Large intestine (tissue), 3 donors: ENCODE measurements around the gene IGFBP4. TPM values are rescaled to one million over a fixed set of nuclear protein-coding genes. Genes with fewer than 3 reads are reported as not detected.

ENCODE experiments used
- DNase-seq, 2 donors: peaks; one replicate each; pipeline versions ENCODE4 v3.0.0 to v3.0.0-alpha.2; 2013
- H3K27ac ChIP-seq: one replicate; pipeline ENCODE4 v1.5.1; 2013; ENCODE audit warnings: low read length
- H3K27me3 ChIP-seq: 2 replicates; pipeline ENCODE4 v1.6.1; 2013; ENCODE audit warnings: low read length; ENCODE audit not compliant: control insufficient read depth, insufficient read depth
- H3K36me3 ChIP-seq: 2 replicates; pipeline ENCODE4 v1.6.1; 2013; ENCODE audit warnings: low read length; ENCODE audit not compliant: control insufficient read depth, insufficient read depth
- H3K4me1 ChIP-seq: one replicate; pipeline ENCODE4 v1.6.1; 2013; ENCODE audit warnings: low read length; ENCODE audit not compliant: control insufficient read depth, insufficient read depth
- H3K4me3 ChIP-seq: one replicate; pipeline ENCODE4 v1.5.1; 2013; ENCODE audit warnings: low read length
- H3K9me3 ChIP-seq: one replicate; pipeline ENCODE4 v1.6.1; 2013; ENCODE audit warnings: mild to moderate bottlenecking, low read depth, low read length, moderate library complexity; ENCODE audit not compliant: control insufficient read depth
- WGBS: methylation state at CpG from one replicate; pipeline ENCODE4 v1.1.5; 2013; ENCODE audit warnings: low lambda C conversion rate; ENCODE audit not compliant: insufficient coverage; 5-methylcytosine and 5-hydroxymethylcytosine counted together
- polyA plus RNA-seq: library from polyadenylated mRNA; unstranded; fragments of 120-200 nt; gene quantifications from one replicate; pipeline ENCODE4 v1.2.1, GENCODE V29; 2013

IGFBP4 gene
- polyA plus RNA-seq, 1 donor = 111 TPM

GRCh38 chr17:40443988-40444899, 994 bp downstream of the IGFBP4 start:
- Histone ChIP-seq H3K4me1 (peaks cover 34% of the 10 kb centered on the region), H3K4me3 (peak overlapping the region; percentile 44), H3K9me3 (no peaks in the 10 kb centered on the region), H3K27ac (peak overlapping the region; percentile 72), H3K36me3 (no peaks in the 10 kb centered on the region), H3K27me3 (peaks cover 14% of the 10 kb centered on the region)
- no CpG with 5 or more reads among the region's 15 CpGs for WGBS
- no peak for DNase-seq

GRCh38 chr17:40445751-40446468, 2.7 kb downstream of the IGFBP4 start:
- peak overlapping the region; percentile 44 for H3K27ac ChIP-seq
- H3K9me3 ChIP-seq = no peaks in the 10 kb centered on the region
- no peak for DNase-seq
- peaks cover 46% of the 10 kb centered on the region for H3K4me1 ChIP-seq
- H3K36me3 ChIP-seq = no peaks in the 10 kb centered on the region
- WGBS = no CpG with 5 or more reads among the region's 11 CpGs
- peak overlapping the region; percentile 44 for H3K4me3 ChIP-seq
- peaks cover 14% of the 10 kb centered on the region for H3K27me3 ChIP-seq

- Histone ChIP-seq H3K9me3 (no peaks in the 10 kb centered on the region), H3K4me3 (no peak overlapping the region), H3K4me1 (peaks cover 45% of the 10 kb centered on the region), H3K27me3 (peaks cover 14% of the 10 kb centered on the region), H3K36me3 (no peaks in the 10 kb centered on the region), H3K27ac (no peak overlapping the region)
- WGBS = no CpG with 5 or more reads among the region's 8 CpGs
- no peak for DNase-seq
Observed at GRCh38 chr17:40447148-40447644, 3.9 kb downstream of the IGFBP4 start.

- no CpG with 5 or more reads among the region's 4 CpGs for WGBS
- Histone ChIP-seq H3K27me3 (peaks cover 10% of the 10 kb centered on the region), H3K9me3 (no peaks in the 10 kb centered on the region), H3K4me3 (no peak overlapping the region), H3K36me3 (no peaks in the 10 kb centered on the region), H3K4me1 (peaks cover 42% of the 10 kb centered on the region), H3K27ac (no peak overlapping the region)
- DNase-seq = no peak
Observed at GRCh38 chr17:40447806-40448205, 4.6 kb downstream of the IGFBP4 start.

GRCh38 chr17:40448213-40448638, 5.0 kb downstream of the IGFBP4 start:
- Histone ChIP-seq H3K36me3 (peaks cover 3% of the 10 kb centered on the region), H3K4me3 (no peak overlapping the region), H3K4me1 (peaks cover 40% of the 10 kb centered on the region), H3K27me3 (peaks cover 10% of the 10 kb centered on the region), H3K27ac (peak overlapping the region; percentile 21), H3K9me3 (no peaks in the 10 kb centered on the region)
- no CpG with 5 or more reads among the region's 8 CpGs for WGBS
- DNase-seq = no peak

- H3K4me1 ChIP-seq = peaks cover 40% of the 10 kb centered on the region
- peaks cover 10% of the 10 kb centered on the region for H3K27me3 ChIP-seq
- peak overlapping the region; percentile 32 for H3K27ac ChIP-seq
- WGBS = no CpG with 5 or more reads among the region's 7 CpGs
- no peak overlapping the region for H3K4me3 ChIP-seq
- H3K36me3 ChIP-seq = peaks cover 7% of the 10 kb centered on the region
- peak; percentile 86 to 87 for DNase-seq
- H3K9me3 ChIP-seq = no peaks in the 10 kb centered on the region
Observed at GRCh38 chr17:40448639-40449261, 5.5 kb downstream of the IGFBP4 start.

- no peaks in the 10 kb centered on the region for H3K9me3 ChIP-seq
- peaks cover 35% of the 10 kb centered on the region for H3K4me1 ChIP-seq
- H3K27ac ChIP-seq = no peak overlapping the region
- H3K4me3 ChIP-seq = no peak overlapping the region
- WGBS = no CpG with 5 or more reads among the region's 3 CpGs
- H3K36me3 ChIP-seq = peaks cover 17% of the 10 kb centered on the region
- peaks cover 3% of the 10 kb centered on the region for H3K27me3 ChIP-seq
- peak in 1 of 2 donors; percentile 58 for DNase-seq
Observed at GRCh38 chr17:40450175-40450574, 6.9 kb downstream of the IGFBP4 start.

GRCh38 chr17:40451420-40451819, 8.2 kb downstream of the IGFBP4 start:
- WGBS = no CpG with 5 or more reads among the region's 6 CpGs

GRCh38 chr17:40452216-40452787, 9.1 kb downstream of the IGFBP4 start:
- peaks cover 28% of the 10 kb centered on the region for H3K36me3 ChIP-seq
- DNase-seq = no peak
- no peak overlapping the region for H3K4me3 ChIP-seq
- peaks cover 2% of the 10 kb centered on the region for H3K27me3 ChIP-seq
- no CpG with 5 or more reads among the region's 7 CpGs for WGBS
- H3K9me3 ChIP-seq = no peaks in the 10 kb centered on the region
- peaks cover 33% of the 10 kb centered on the region for H3K4me1 ChIP-seq
- no peak overlapping the region for H3K27ac ChIP-seq

More at GRCh38 chr17:40451420-40451819, 8.2 kb downstream of the IGFBP4 start:
- H3K4me1 ChIP-seq = peaks cover 33% of the 10 kb centered on the region
- H3K4me3 ChIP-seq = no peak overlapping the region
- peaks cover under 1% of the 10 kb centered on the region for H3K27me3 ChIP-seq
- no peak for DNase-seq
- H3K9me3 ChIP-seq = no peaks in the 10 kb centered on the region
- H3K36me3 ChIP-seq = peaks cover 22% of the 10 kb centered on the region
- no peak overlapping the region for H3K27ac ChIP-seq
